GM18907 (cell line): Measurements from ENCODE around the gene KLK4.

Experiments used
- ATAC-seq: cut with Tn5 transposase; IDR thresholded peaks from one replicate; pipeline ENCODE4 v1.9.1; 2021; ENCODE audit warnings: mild to moderate bottlenecking, moderate library complexity; ENCODE audit not compliant: unreplicated experiment

Gene KLK4

GRCh38 chr19:50882188-50882587, 29.0 kb downstream of the KLK4 start:
- no peak for ATAC-seq

- ATAC-seq, result no peak
Observed at GRCh38 chr19:50880241-50880640, 31.0 kb downstream of the KLK4 start.

GRCh38 chr19:50878851-50879250, 32.3 kb downstream of the KLK4 start:
- ATAC-seq, result no peak

DNA sequence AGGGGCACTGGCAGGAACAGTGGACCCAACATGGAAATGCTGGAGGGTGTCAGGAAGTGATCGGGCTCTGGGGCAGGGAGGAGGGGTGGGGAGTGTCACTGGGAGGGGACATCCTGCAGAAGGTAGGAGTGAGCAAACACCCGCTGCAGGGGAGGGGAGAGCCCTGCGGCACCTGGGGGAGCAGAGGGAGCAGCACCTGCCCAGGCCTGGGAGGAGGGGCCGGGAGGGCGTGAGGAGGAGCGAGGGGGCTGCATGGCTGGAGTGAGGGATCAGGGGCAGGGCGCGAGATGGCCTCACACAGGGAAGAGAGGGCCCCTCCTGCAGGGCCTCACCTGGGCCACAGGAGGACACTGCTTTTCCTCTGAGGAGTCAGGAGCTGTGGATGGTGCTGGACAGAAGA, 33.9 kb downstream of the KLK4 start:
- no peak for ATAC-seq

- ATAC-seq, result no peak
Observed at GRCh38 chr19:50876456-50876855, 34.7 kb downstream of the KLK4 start.

GRCh38 chr19:50875795-50876422, 35.3 kb downstream of the KLK4 start:
- ATAC-seq, result no peak

DNA sequence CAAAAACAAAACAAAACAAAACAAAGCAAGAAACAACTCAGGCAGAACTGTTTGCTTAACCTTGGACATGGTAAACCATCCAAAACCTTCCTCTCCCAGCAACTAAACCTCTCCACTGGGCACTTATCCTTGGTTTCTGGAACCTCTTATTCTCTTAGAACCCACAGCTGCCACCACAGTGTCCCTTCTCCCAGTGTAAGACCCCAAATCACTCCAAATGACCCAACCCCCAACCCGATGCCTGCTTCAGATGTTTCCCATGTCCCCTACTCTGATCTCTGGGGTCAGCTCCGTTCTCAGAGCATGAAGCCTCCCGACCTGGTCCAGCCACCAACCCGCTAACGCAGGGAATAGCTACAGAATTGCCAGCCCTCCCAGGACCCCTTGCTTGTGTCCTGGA, 37.0 kb downstream of the KLK4 start:
- no peak for ATAC-seq

DNA sequence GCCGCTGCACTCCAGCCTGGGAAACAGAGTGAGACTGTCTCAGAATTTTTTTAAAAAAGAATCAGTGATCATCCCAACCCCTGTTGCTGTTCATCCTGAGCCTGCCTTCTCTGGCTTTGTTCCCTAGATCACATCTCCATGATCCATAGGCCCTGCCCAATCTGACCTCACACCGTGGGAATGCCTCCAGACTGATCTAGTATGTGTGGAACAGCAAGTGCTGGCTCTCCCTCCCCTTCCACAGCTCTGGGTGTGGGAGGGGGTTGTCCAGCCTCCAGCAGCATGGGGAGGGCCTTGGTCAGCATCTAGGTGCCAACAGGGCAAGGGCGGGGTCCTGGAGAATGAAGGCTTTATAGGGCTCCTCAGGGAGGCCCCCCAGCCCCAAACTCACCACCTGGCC, 38.1 kb downstream of the KLK4 start, which contains the start of gene KLK2:
Gene KLK2 (plus strand): TSS at position 384 of the 400 bp plus-strand sequence. CDS start 35 bp downstream, outside the sequence.
- no peak for ATAC-seq

GRCh38 chr19:50870417-50871089, 40.6 kb downstream of the KLK4 start:
- no peak for ATAC-seq

GRCh38 chr19:50869479-50869878, 41.7 kb downstream of the KLK4 start:
- no peak for ATAC-seq

DNA sequence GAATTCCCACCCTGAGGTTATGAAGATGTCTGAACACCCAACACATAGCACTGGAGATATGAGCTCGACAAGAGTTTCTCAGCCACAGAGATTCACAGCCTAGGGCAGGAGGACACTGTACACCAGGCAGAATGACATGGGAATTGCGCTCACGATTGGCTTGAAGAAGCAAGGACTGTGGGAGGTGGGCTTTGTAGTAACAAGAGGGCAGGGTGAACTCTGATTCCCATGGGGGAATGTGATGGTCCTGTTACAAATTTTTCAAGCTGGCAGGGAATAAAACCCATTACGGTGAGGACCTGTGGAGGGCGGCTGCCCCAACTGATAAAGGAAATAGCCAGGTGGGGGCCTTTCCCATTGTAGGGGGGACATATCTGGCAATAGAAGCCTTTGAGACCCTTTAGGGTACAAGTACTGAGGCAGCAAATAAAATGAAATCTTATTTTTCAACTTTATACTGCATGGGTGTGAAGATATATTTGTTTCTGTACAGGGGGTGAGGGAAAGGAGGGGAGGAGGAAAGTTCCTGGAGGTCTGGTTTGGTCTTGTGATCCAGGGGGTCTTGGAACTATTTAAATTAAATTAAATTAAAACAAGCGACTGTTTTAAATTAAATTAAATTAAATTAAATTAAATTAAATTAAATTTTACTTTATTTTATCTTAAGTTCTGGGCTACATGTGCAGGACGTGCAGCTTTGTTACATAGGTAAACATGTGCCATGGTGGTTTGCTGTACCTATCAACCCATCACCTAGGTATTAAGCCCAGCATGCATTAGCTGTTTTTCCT, 49.5 kb downstream of the KLK4 start:
- ATAC-seq, result no peak

GRCh38 chr19:50861010-50861409, 50.2 kb downstream of the KLK4 start:
- ATAC-seq, result no peak

DNA sequence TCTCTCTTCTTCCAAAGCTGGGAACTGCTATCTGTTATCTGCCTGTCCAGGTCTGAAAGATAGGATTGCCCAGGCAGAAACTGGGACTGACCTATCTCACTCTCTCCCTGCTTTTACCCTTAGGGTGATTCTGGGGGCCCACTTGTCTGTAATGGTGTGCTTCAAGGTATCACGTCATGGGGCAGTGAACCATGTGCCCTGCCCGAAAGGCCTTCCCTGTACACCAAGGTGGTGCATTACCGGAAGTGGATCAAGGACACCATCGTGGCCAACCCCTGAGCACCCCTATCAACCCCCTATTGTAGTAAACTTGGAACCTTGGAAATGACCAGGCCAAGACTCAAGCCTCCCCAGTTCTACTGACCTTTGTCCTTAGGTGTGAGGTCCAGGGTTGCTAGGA, 51.3 kb downstream of the KLK4 start:
- no peak for ATAC-seq

DNA sequence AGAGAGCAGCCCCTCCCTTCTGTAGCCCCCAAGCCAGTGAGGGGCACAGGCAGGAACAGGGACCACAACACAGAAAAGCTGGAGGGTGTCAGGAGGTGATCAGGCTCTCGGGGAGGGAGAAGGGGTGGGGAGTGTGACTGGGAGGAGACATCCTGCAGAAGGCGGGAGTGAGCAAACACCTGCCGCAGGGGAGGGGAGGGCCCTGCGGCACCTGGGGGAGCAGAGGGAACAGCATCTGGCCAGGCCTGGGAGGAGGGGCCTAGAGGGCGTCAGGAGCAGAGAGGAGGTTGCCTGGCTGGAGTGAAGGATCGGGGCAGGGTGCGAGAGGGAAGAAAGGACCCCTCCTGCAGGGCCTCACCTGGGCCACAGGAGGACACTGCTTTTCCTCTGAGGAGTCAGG, 52.3 kb downstream of the KLK4 start:
- no peak for ATAC-seq

DNA sequence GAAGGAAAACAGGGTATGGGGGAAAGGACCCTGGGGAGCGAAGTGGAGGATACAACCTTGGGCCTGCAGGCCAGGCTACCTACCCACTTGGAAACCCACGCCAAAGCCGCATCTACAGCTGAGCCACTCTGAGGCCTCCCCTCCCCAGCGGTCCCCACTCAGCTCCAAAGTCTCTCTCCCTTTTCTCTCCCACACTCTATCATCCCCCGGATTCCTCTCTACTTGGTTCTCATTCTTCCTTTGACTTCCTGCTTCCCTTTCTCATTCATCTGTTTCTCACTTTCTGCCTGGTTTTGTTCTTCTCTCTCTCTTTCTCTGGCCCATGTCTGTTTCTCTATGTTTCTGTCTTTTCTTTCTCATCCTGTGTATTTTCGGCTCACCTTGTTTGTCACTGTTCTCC, 53.8 kb downstream of the KLK4 start:
- no peak for ATAC-seq
